HG03457 (cell line): Measurements from ENCODE around the gene POLR2L.

Source experiments
- ATAC-seq: cut with Tn5 transposase; IDR thresholded peaks from one replicate; pipeline ENCODE4 v1.9.1; 2021; ENCODE audit warnings: moderate number of reproducible peaks; ENCODE audit not compliant: unreplicated experiment

Gene POLR2L

DNA sequence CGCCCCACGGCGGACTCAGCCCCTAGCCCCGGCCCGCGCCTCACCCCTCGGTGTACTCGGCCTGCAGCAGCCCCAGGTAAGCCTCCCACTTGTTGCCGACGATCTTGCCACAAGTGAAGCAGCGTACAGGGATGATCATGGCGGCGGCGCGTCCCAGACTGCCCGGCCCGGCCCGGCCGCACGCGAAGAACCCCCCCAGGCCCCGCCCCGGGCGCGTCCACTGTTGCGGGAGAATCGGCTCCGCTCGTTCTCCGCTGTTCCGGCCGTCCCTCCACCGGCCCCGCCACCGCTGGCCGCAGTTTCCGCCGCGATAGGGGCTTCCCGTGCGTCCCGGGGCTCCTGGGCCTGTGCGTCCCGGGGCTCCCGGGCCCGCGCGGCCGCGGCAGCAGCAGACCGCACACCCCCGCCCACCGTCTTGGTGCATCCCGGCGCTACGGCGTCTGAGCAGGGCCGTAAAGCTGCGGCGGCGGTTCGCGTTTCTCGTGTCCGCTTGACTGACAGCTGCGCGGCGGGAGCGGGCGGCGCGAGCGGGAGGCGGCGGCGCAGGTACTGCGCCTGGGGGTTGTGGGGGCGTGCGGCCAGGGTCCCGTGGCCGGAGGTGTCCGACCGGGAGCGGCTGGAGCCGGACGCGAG, at the start of gene POLR2L, which contains the start of gene TSPAN4:
Gene POLR2L (minus strand): TSS at position 160 of the 633 bp plus-strand sequence. CDS start 21 bp downstream, at position 139.
Gene TSPAN4 (plus strand): TSS at position 483 of the 633 bp plus-strand sequence. CDS start 7,453 bp downstream, outside the sequence.
- ATAC-seq, result peak; percentile 42

DNA sequence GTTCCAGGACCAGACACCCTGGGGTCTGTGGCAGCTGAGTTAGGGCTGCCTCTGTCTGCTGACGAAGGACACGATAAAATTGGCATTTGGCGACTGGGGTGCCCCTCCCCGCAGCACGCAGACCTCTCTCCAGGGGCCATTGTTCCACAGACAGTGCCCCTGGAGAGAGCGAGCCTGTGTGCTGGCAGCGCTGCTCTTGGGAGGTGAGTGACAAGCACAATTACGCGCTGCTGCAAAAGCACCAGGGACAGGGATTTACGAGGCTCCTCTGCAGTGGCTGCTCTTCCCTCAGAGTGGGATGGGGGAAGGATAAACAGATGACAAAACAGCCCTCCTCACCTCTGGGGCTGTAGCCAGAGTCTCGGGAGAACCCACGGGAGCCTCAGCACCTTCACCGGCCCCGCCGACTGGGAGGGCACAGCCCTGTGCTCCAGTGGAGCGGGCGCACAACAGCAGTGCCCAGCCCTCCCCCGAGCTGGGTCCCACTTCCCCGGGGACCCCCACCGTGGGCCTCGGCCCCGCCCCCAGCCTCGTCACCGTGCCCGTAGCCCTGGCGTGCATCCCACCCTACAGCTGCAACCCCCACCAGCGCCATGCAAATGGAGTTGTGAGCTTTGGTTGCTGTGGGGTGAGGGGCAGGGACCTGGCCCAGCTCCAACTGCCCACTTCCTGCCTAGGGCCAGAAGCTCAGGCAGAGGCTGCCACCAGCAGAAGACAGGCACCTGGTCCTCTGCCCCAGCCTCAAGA, 48.6 kb upstream of the POLR2L start:
- ATAC-seq, result no peak

DNA sequence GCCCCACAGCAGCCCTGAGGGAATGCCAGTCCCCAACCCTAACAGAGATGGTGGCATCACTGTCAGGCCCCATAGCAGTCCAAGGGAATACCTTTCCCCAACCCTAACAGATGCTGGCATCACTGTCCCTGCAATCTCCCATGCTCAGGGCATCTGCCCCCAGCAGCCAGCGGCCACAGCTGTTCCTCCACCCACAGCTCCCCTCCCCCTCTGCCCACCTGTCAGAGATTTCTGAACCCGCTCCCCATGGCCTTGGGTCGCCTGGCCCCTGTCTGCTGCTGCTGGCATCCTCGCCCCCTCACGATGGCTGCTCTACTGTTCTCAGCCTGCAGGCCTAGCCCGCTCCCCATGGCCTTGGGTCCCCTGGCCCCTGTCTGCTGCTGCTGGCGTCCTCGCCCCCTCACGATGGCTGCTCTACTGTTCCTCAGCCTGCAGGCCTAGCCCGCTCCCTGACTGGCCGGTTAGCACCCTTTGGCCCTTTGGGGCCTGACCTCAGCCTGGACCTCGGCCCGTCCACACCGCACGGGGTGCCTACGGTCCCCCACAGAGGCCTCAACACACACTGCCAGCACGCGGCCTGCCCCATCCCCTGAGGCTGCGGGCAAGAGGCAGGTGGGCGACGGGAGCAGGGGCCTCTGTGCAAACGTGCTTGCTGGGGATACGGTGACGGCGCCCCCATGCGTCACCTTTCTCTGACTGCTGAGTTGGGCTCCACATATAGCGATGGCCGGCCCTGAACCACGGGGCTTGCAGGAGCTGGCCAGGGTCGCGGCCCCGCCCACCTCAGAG, 47.6 kb upstream of the POLR2L start:
- no peak for ATAC-seq

GRCh38 chr11:889257-889656, 46.9 kb upstream of the POLR2L start:
- no peak for ATAC-seq

GRCh38 chr11:888310-889212, 46.2 kb upstream of the POLR2L start:
- ATAC-seq, result no peak

- ATAC-seq, result no peak
Observed at GRCh38 chr11:887589-887988, 45.3 kb upstream of the POLR2L start.

GRCh38 chr11:886568-886967, 44.2 kb upstream of the POLR2L start:
- ATAC-seq, result no peak

DNA sequence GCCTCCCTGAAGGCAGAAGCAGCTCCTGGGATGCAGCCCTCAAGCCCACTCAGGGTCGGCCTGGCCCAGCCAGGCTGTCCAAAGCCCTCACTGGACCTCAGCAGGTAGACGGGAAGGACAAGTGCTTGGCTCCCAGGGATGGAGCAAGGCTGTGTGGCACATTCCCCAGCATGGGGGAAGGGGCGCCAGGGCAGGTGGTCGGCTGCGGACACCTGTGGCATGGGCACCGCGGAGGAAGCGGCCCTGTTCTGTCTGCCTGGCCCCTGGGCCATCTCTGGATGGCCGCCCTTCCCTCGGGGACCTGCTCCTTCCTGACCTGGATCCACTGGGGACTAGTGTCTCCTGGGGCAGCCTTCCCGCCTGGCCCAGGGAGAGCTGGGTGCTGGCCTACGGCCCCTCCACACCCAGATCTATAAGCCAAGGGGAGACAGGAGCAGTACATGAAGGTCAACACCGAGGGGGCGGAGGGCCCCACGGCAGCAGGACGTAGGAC, 42.3 kb upstream of the POLR2L start:
- ATAC-seq, result no peak

DNA sequence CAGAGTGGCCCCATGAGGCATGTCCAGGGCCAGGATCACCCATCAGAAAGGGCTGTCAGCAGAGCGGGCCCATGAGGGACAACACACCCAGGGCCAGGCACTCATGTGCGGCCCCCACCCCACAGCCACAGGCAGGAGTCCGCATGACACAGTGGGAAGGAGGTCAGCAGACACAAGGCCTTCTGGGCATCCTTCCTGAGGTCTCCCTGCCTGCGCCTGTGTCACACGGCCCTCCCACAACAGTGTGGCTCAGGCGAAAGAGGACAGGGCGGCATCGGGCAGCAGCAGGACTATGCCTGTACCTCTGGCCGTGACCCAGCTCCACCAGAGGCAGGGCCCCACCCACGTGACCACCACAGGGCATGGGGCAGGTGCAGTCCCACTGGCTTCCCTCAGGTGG, 41.2 kb upstream of the POLR2L start:
- no peak for ATAC-seq

DNA sequence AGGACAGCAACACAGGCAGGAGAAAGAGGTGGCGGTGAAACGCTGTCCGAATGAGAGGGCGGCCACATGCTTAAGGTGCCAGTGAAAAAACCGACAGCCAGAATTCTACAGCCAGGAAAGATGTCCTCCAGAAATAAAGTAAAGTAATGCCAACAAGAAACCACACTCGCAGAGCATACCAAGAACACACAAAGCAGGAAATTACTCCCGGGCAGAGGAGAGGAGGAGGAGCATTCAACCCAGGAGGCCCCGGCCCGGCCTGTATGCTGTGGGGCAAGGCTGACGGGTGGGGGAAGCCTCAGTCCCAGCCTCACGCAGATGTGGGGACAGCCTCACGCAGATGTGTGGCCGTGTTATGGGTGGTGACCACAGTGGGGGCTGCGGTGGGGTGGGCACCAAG, 40.3 kb upstream of the POLR2L start:
- ATAC-seq, result no peak

- no peak for ATAC-seq
Observed at GRCh38 chr11:880447-880846, 38.1 kb upstream of the POLR2L start.

GRCh38 chr11:877565-877964, 35.2 kb upstream of the POLR2L start:
- no peak for ATAC-seq

DNA sequence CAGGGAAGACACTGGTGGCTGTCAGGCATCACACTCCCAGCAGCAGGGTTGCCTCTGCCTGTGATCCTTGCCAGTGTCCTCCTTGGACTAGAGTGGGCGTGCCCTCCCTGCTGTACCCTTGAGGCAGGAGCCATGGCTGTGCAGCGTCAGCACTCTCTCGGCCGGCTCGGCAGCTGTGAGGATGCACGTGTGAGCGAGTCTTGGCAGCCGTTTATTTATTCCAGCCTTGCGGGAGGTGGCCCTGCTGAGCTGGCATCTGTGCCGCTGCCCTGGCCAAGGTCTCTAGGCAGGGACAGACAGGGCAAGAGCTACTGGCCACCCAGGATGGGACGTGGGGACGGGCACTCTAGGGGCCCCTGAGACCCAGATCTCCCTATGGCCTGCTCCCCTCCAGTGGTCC, 34.2 kb upstream of the POLR2L start:
- ATAC-seq, result no peak

DNA sequence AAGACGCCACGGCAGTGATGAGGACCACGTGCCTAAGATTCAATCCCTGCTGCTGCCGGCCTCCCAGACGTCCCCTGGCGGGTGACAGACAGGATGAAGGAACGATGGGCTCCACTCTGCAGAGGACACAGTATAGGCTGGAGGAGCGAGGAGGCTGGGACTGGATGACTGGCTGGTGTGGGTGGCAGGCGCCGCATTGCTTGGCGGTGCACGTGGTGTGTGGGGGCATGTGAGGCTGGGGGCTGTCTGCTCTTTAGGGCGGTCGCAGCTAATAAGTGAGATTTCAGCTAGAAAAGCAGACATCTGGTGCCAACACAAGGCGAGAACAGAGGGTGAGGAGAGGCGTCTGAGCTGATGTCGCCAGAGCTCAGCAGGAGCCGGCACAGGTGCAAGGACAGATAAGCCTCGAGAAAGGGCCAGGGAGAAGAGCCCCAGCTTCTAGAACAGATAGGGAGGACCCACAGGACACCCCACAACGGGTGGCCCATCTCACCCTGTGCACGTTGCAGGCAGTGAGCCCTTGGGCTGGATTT, 33.5 kb upstream of the POLR2L start:
- ATAC-seq, result no peak

DNA sequence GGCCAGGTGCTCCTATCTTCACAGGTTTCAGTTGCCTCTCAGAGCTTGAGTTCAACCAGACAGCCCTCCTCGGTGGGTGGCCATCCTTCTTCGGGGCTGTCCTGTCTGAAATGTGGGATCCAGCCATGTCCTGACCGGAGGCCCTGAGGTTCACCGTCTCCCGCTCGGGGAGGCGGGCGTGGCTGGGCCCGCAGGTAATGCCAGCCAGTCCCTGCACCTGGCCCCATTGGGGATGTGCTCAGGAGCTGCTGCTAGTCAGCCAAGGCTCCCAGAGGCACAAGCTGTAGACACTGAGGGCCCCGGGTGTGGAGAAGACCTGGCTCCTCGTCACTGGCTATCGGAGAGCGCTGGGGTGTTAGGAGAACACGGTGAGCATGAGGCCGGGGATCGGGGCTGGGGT, 32.9 kb upstream of the POLR2L start:
- no peak for ATAC-seq

GRCh38 chr11:873706-874105, 31.4 kb upstream of the POLR2L start:
- ATAC-seq, result no peak

GRCh38 chr11:872799-873198, 30.5 kb upstream of the POLR2L start:
- ATAC-seq, result no peak

GRCh38 chr11:871472-871871, 29.1 kb upstream of the POLR2L start:
- ATAC-seq, result no peak

DNA sequence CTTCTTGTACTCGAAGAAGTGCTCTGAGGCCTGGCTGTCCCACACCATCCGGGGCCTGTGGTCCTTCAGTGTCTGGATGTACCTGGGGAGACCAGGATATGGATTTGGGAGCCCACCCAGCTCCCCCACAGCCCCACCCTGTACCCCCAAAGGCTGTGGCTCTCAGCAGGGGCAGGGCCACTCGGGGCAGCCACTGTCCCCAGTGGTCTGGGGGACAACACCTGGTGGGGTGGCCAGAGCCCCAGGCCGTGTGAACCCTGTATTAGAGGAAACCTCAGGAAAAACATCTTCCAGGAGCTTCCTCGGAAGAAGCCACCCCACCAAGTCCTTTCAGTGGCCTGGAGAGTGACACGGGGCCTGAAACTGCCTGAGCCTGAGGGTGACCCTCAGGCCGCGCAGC, 28.1 kb upstream of the POLR2L start:
- no peak for ATAC-seq

GRCh38 chr11:870127-870413, 27.7 kb upstream of the POLR2L start:
- no peak for ATAC-seq
